Amygdala (tissue), 56 donors: ENCODE measurements around the gene IFITM1.
"Not testable (repeated sequence)": the region's sequence is repeated elsewhere in the genome, so short reads cannot be mapped to it uniquely, and the experiment has no call there.

Source experiments
- DNase-seq, 56 donors: peaks; one replicate each; lab custom pipeline; 2025; lab: John Stamatoyannopoulos, UW

The IFITM1 gene

DNA sequence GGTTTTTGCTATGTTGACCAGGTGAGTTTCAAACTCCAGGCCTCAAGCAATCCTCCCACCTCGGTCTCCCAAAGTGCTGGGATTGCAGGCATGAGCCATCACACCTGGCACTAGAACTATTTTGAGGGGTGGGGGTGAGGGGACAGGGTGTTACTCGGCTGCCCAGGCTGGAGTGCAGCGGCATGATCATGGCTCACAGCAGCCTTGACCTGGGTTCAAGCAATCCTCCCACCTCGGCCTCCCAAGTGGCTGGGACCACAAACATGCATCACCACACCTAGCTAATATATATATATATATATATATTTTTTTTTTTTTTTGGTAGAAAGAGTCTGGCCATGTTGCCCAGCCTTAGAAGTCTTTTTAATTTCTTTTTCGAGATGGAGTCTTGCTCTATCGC, 23.9 kb downstream of the IFITM1 start:
- DNase-seq, result no peak

DNA sequence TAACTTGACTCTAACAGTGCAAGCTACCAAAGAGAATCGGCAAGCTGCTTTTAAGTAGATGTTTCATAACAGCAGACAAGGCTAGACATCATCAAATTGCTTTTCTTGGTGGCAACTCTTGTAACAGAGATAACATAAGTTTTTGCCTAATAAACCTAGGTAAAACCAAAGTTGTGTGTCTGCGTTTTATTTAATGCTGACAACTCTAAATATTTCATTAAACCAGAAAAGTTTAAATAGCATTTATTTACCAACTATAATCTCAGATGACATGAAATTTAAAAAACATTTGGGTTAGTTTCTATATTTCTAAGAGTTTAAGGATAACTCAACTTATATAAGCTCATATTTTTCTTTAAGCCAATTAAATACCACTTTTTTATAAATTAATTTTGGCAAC, 26.1 kb downstream of the IFITM1 start:
- no peak for DNase-seq

DNA sequence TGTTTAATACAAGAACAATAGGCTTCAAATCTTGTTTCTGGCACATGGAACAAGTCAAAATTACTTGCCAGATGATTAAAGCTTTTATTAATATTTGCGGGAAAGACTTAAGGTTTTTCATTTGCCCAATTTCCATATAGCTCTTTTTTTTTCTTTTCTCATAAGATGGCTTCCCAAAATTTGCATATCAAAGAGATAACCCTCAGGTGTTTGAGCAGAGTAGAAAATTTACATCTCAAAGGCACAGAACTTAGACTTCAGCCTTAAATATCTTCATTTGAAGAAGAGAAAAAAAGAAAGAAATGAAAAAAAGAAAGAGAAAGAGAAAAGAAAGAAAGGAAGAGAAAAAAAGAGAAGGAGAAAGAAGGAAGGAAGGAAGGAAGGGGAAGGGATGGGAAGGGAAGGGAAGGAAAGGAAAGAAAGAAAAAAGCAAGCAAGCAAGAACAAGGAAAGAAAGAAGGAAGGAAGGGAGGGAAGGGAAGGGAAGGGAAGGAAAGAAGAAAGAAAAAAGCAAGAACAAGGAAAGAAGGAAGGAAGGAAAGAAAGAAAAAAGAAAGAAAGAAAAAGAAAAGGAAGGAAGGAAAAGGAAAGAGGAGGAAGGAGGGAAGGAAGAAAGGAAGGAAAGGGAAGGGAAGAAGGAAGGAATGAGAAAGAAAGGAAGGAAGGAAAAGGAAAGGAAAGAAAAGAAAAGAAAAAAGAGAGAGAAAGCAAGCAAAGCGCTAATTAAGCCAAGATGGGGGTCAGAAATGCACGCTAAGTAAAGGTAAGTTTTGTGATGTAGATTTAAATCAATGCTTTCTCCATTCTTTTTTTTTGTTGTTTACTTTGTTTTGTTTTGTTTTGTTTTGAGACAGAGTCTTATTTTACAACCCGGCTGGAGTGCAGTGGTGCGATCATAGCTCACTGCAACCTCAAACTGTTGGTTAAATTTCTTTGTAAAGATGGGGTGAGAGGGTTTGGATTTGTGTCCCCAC, 27.0 kb downstream of the IFITM1 start:
- no peak for DNase-seq

DNA sequence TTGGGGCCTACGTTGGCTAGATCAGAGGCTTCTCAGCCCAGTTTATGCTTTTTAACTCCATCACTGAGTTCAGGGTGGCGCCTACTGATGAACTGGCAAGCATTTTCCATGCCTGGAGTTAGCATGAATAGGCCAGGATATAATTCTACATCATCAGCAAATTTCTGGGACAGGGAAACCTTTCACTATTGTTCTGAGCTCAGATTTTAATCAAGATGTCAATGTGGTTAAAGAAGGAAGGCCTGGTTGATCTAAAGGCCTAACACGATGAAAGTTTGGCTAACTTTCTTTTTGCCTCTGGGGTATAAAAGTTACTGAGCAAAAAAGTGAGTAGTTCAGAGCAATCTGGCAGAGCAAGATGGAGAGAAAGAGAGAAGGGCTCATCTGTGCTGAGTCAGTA, 28.5 kb downstream of the IFITM1 start:
- DNase-seq, result no peak

DNA sequence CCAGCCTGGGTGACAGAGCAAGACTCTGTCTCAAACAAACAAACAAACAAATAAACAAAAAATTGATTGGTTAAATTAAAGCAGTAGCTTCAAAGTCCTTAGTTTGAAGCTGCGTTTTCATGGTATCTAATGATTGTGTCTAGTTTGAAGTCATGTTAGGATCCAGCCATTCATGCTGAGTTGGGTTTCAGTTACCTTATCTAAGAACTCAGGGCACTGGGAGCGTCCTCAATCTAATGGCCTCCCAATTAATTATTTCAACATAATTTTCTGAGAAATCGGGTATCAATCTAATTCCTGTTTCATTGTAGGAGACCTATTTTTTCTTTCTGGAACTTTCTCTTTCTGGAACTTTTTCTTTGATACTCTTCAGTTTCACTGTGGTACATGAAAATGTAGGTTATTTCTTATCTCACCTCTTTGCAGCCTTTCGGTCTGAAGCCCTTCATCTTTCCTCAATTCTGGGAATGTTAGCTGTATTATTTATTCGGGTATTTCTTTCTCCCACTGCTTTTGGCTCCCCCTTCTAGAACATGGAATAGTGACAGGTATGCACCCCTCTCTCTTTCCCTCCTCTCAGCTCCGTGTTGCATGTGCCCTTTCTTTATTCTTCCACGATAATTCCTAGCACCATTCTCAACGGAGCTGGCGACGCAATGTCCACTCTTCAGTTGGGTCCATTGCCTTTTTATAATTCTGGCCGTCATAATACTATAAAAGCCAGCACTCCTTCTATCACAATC, 31.2 kb downstream of the IFITM1 start:
- DNase-seq, result no peak

DNA sequence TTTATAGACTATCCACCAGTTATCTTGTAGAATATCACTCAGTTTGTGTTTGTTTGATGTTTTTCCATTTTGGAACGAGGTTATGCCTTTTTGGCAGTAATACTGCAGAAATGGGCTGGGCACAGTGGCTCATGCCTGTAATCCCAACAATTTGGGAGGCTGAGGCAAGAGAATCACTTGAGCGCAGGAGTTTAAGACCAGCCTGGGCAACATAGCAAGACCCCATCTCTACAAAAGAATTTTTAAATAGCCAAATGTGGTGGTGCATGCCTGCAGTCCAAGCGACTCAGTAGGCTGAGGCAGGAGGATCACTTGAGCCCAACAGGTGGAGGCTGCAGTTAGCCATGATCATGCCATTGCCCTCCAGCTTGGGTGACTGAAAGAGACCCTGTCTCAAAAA, 32.7 kb downstream of the IFITM1 start:
- no peak for DNase-seq

DNA sequence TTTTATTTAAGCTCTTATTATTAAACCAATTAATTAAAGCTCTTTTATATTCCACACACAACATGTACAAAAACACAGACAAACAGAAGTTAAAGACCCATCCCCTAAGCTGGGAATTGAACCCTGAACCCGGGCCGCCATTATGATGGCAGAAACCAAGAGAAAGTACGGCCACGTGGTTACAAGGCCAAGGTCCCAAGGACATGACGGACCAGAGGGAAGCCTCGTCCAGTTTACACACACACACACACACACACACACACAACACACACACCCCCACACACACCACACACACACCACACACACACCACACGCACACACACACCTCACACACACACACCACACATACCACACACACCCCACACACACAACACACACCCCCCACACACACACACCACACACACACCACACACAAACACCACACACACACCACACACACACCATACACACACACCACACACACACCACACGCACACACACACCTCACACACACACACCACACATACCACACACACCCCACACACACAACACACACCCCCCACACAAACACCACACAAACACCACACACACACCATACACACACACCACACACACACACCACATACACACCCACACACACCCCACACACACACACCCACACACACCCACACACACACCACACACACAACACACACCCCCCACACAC, 35.6 kb downstream of the IFITM1 start:
- not testable (repeated sequence) for DNase-seq

DNA sequence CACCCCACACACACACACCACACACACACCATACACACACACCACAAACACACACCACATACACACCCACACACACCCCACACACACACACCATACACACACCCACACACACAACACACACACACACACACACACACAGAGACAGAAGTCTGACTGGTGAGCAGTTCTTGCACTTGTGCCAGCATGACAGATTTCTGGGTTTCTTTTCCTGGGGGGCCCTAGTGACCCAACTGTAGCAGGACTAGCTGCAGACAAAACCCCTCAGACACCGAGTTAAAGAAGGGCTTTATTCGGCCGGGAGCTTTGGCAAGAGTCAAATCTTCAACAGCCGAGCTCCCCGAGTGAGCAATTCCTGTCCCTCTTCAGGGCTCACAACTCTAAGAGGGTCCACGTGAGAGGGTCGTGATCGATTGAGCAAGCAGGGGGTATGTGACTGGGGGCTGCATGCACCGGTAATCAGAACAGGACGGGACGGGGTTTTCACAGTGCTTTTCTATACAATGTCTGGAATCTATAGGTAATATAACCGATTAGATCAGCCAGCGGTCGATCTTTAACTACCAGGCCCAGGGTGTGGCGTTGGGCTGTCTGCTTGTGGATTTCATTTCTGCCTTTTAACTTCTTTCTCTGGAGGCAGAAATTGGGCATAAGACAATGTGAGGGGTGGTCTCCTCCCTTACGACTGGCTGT, 36.3 kb downstream of the IFITM1 start:
- DNase-seq, result not testable (repeated sequence)

DNA sequence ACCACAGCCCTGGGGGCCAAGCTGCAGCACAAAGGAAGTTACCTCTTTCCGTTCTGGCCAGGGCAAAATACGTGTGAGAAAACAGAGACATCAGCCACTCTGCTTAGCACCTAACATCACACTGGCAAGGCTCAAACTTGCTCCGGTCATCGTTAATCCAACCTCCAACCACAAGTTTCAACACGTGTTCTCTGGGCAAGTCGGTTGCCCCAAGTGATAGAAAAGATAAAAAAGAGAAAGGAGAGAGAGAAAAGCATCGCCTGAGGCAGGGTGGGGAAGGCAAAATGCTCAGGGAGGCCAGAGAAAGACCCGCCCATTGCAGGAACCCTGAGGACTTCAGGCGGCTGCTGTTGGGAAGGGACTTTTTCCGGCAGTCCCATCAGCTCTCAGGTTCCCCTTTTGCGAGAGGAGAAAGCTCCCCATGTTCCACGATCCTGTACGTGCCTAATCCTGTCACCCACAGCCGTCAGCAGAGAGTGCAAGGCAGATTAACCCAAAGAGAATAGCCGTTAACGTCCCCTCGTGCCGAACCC, 36.9 kb downstream of the IFITM1 start:
- no peak for DNase-seq

DNA sequence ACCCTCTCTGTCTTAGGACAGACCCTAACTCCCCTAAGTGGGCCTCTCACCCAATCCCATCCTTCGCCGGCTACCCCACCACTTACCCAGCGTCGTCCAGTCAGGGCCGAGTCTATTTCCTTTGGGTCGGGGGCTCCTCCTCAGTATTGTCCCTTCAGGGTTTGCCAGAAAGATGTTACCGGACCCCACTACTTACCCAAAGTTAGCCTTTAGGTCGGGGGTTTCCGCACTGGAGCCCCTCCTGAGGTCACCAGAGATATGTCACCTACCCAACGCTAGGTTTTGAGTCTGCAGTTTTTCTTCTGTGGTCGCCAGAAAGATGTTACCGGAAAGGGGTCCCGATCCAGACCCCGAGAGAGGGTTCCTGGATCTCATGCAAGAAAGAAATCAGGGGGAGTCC, 37.6 kb downstream of the IFITM1 start:
- DNase-seq, result no peak

DNA sequence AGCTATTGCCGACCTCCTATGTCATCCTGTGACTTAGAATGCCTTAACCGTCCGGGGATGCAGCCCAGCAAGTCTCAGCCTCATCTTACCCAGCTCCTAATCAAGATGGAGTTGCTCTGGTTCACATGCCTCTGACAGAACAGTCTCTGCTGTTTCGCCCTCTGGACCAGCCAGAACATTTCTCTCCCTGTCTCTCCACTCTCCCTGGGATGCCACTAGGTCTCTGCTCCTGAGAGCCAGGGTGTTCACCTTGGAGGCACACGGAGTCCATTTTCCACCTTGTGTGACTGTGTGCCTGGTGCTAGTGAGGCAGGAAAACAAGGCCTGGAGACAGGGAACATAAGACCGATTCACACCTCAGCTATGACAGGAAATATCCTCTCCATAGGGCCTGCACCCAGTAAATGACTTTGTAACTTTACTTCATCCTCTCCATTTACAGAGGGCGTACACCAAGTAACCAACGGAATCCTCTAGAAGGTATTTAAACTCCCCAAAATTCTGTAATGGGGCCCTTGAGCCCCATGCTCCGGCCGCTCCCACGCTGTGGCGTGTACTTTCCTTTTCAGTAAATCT, 38.7 kb downstream of the IFITM1 start:
- DNase-seq, result no peak

DNA sequence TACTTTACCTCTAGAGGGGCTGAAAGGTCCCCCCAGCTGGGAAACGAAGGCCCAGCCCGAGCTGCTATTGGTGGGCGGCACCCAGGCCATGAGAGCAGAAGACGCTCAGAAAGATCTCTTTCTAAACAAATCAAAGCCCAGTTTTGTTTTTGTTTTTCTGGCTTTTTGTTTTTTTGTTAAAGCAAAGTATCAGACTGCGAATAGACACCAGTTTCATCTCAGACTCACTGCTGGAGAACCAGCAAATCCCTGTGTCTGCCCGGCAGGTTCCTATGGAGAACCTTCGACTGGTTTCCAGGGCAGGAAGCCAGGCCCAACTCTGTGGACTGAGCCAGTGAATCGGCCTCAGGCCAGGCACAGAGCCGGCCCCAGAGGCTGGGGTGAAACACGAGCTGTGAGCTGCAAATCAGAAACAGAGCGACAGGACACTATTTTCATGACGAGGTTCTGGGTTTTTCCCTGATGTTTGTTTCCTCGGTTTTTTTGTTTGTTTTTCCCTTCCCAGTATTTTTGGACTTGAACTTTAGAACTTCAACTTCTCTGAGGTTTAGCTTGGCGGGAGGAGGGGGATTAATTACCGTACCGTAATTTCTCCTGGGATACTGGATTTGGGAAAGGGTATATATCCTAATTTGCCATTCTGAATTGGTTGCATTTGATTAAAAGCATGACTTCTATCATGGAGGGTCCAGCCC, 39.5 kb downstream of the IFITM1 start:
- DNase-seq, result peak in 36 of 56 donors; percentile 34 to 85 (median 64)

DNA sequence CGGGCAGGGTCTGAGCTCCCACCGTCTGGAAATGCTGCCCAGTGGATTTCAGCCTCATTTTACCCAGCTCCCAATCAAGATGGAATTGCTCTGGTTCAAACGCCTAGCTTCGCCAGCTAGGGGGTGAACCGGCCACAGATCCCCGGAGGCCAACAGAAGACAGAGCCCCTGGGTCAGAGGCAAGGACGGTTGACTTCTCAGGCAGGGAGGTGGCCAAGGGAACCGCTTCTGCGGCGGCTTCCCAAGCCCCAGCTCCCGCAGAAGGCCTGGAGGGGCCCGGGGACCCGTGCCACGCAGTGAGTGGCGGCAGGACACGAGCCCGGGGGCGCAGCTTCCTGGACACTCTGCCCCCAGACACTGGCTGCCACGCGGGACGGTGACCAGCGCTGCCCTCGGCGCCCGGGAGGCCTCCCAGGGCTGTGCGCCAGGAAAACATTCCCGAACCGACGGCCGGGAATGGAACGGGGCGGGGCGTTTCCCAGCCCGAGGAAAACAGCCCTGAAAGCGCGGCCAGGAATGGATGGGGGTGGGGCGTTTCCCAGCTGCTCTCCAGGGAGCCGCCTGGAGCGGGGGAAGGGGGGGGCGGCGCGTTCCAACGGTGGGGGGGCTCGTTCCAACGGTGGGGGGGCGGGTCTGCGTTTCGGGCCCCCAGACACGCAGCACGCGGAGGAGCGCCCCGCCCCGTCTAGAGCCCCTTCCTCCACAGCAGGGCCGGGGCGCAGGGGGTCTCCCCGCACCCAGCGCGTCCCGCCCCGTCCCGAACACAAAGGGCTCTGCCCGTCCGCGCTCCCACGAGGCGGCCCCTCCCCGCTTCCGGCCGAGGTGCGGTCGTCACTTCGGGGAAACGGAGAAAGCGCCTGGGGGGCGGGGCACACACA, 42.0 kb downstream of the IFITM1 start:
- peak in 36 of 56 donors; percentile 33 to 86 (median 62) for DNase-seq

DNA sequence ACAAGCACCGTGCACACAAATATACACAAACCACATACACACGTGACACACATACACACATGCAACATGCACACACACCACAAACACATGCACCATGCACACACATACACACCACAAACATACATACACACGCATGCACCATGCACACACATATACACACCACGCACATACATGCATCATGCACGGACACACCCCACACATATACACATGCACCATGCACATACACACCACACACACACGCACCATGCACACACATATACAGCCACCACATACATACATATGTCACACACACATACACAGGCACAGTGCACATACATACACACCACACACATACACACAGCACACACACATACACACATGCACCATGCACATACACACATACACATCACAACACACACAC, 42.8 kb downstream of the IFITM1 start:
- no peak for DNase-seq

DNA sequence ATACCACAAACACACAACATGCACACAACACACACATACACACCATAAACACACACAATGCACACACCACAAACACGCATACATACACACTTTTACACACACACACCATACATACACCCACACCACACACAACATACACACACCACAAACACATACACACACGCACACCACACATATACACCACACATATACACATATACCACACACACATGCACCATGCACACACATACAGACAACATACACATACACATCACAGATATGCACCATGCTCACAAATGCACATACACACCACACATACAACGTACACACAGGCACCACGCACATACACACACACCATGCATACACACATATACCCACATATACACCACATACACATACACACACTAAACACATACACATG, 43.7 kb downstream of the IFITM1 start:
- DNase-seq, result no peak

DNA sequence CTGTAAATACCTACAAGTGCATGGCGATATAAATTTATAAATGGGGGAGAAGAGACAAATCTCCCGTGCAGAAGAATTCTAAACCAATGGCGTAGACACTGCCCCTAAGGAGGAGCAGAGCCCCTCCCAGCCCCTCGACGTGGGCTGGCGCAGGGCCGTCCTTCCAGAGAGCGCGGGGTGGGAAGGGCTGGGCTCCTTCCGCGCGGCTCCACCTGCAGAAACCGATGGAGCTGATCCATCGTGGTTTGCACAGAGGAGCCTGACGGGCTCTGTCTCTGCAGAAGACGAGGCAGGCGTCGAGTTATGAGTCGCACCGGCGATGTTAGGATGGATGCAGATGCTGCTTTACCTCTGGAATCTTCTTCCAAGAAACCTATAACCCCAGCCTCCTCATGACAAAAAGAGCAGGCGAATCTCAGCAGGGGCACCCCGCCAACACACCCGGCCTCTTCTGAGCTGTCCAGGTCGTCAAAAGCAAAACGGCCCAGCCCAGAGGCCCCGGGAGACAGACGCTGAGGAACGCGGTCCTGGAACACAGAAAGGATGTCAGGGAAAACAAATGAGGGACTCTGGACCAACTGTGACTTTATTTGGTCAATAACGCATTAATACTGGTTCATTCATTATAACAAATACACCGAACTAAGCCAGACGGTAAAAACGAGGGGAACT, 44.4 kb downstream of the IFITM1 start:
- no peak for DNase-seq

DNA sequence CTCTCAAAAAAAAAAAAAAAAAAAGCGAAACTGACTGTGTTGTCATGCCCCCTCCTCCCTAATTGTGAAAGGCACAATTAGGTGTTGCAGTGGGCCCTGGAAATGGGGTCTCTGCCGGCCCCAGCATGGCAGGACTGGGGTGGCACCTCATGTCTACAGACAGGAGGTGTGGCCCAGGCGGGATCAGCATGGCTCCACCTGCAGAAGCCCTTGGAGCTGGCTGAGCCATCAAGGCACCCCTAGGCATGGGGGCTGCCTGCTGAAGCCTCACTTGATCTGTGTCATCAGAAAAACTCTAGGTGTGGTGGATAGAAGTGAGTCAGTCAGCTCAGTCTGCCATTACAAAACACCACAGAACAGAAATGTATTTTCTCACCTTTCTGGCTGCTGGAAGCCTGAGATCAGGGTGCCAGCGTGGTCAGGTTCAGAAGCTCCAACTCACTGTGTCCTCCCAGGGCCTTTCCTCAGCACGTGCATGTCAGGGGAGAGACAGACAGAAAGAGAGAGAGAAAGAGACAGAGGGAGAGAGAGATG, 45.4 kb downstream of the IFITM1 start:
- no peak for DNase-seq
